HL-60 (cell line): Measurements from ENCODE around the gene PAQR4.

Experiments
- POLR2AphosphoS5 ChIP-seq: IDR thresholded peaks from 2 replicates; pipeline ENCODE4 v1.6.1; 2012; ENCODE audit warnings: low read depth
- TF ChIP-seq, protein P1 (sequence below): IDR thresholded peaks from one replicate; pipeline ENCODE4 v1.5.1; 2011; ENCODE audit warnings: low read length, control low read depth, inconsistent platforms; ENCODE audit not compliant: insufficient read depth
- TF ChIP-seq, protein P2 (sequence below): IDR thresholded peaks from 2 replicates; pipeline ENCODE4 v1.6.1; 2012; ENCODE audit warnings: low read depth; ENCODE audit not compliant: insufficient replicate concordance

DNA sequence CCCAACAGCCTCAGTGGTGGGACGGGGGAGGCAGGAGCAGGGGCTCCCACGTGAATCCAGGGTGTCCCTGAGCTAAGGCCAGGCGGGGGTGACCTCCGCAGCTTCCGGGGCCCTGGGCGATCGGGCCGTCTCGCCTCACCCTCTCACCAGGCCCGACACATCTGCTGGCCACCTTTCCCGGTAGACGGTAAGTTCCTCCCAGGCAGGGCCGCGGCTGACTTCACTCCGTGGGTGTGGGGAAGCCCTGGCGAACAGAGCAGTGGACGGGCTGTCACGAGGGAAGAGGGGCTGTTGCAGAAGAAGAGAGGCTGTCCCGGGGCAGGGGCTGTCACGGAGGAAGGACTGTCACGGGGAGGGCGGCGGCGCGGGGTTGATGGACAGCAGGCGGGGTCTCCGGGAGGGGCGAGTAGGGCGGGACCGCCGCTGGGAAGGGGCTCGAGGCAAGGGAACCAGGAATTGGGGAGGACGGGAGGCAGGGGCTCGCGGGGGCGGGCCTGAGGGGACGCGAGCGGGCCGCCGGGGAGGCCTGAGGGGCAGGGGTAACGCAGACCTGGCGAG, 10.6 kb downstream of the PAQR4 start:
- TF ChIP-seq, protein P1, sequence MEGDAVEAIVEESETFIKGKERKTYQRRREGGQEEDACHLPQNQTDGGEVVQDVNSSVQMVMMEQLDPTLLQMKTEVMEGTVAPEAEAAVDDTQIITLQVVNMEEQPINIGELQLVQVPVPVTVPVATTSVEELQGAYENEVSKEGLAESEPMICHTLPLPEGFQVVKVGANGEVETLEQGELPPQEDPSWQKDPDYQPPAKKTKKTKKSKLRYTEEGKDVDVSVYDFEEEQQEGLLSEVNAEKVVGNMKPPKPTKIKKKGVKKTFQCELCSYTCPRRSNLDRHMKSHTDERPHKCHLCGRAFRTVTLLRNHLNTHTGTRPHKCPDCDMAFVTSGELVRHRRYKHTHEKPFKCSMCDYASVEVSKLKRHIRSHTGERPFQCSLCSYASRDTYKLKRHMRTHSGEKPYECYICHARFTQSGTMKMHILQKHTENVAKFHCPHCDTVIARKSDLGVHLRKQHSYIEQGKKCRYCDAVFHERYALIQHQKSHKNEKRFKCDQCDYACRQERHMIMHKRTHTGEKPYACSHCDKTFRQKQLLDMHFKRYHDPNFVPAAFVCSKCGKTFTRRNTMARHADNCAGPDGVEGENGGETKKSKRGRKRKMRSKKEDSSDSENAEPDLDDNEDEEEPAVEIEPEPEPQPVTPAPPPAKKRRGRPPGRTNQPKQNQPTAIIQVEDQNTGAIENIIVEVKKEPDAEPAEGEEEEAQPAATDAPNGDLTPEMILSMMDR: no peak
- no peak for TF ChIP-seq POLR2AphosphoS5
- TF ChIP-seq, protein P2, sequence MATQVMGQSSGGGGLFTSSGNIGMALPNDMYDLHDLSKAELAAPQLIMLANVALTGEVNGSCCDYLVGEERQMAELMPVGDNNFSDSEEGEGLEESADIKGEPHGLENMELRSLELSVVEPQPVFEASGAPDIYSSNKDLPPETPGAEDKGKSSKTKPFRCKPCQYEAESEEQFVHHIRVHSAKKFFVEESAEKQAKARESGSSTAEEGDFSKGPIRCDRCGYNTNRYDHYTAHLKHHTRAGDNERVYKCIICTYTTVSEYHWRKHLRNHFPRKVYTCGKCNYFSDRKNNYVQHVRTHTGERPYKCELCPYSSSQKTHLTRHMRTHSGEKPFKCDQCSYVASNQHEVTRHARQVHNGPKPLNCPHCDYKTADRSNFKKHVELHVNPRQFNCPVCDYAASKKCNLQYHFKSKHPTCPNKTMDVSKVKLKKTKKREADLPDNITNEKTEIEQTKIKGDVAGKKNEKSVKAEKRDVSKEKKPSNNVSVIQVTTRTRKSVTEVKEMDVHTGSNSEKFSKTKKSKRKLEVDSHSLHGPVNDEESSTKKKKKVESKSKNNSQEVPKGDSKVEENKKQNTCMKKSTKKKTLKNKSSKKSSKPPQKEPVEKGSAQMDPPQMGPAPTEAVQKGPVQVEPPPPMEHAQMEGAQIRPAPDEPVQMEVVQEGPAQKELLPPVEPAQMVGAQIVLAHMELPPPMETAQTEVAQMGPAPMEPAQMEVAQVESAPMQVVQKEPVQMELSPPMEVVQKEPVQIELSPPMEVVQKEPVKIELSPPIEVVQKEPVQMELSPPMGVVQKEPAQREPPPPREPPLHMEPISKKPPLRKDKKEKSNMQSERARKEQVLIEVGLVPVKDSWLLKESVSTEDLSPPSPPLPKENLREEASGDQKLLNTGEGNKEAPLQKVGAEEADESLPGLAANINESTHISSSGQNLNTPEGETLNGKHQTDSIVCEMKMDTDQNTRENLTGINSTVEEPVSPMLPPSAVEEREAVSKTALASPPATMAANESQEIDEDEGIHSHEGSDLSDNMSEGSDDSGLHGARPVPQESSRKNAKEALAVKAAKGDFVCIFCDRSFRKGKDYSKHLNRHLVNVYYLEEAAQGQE: no peak
